ENCODE results near the gene WASF3. TPM values are rescaled to one million over a fixed set of nuclear protein-coding genes. Genes with fewer than 3 reads are reported as not detected.

WASF3 gene
- 9.0 and 14.2 TPM in 2 replicates for total RNA-seq

DNA sequence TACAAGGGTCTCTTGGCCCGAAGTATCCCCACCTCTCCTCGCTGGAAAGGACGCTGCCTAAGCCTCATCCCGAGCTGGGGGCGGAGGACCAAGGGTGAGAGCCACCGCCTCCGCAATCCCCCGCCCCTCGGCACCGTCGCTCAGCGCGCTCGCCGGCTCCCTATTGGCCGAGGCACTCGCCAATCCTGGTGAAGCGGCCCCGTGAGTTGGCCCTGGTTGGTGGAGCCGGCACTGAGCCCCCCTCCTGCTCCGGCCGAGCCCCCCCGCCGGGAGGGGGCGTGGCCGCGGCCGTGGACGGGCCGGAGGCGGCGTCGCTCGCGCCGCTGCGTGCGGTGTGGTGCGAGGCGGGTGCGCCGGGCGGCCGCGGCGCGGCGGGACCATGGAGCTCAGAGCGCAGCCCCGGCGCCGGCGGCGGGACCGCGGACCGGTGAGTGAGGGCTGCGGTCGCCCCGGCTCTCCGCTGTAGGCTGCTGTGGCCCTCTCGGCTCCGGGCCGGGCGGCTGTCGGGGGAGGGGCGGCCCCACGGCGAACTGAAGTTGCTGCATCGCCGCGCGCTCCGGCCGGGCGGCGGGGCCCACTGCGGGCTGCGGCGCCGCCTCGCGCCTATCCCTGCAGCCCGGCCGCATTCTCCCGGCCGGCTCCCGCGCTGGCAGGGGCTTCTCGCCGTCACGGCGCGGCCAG, at the start of gene WASF3:
Gene WASF3 (plus strand): TSS at position 291 of the 681 bp plus-strand sequence. CDS start 84,588 bp downstream, outside the sequence.
- no peak for TF ChIP-seq CTCF (IDR thresholded peaks at IDR 0.05; ENCODE audit: insufficient read depth, low read depth, low read length)

GRCh38 chr13:26508885-26509284, 48.6 kb upstream of the WASF3 start:
- no peak for TF ChIP-seq CTCF (IDR thresholded peaks at IDR 0.05; ENCODE audit: insufficient read depth, low read depth, low read length)
- peak; percentile 85 for DNase-seq (ENCODE audit: low read depth)
- H3K4me3 ChIP-seq (ENCODE audit: low read depth, low read length), result no peak overlapping the region

More for the DNA sequence above, at the start of gene WASF3:
- peak within 1 kb of the TSS; percentile 59 for H3K4me3 ChIP-seq (ENCODE audit: low read depth, low read length)
- DNase-seq (ENCODE audit: low read depth), result peak; percentile 86

GRCh38 chr13:26509491-26509890, 48.0 kb upstream of the WASF3 start:
- no peak overlapping the region for H3K4me3 ChIP-seq (ENCODE audit: low read depth, low read length)
- DNase-seq (ENCODE audit: low read depth), result no peak
- TF ChIP-seq CTCF (IDR thresholded peaks at IDR 0.05; ENCODE audit: insufficient read depth, low read depth, low read length), result no peak

- no peak for DNase-seq (ENCODE audit: low read depth)
- TF ChIP-seq CTCF (IDR thresholded peaks at IDR 0.05; ENCODE audit: insufficient read depth, low read depth, low read length), result no peak
- no peak overlapping the region for H3K4me3 ChIP-seq (ENCODE audit: low read depth, low read length)
These were observed 43.6 kb upstream of the WASF3 start for GRCh38 chr13:26513931-26514330.

DNA sequence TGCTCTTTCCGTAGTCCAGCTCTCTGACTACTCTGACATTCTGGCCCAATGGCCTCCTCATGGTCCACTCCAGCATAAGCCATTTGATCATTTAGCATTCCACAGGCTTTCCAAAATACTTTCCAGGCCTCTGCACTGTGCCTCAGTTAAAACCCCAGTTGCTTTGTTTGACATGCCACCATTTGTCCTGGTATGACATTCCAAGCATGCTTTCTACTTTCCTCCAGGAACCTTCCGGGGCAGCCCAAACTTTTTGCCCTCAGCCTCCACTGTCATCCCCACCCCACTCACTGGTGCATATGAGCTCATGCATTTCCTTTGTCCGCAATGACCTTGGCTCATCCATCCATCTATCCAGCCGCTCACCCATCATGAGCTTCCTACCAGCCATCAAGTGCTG, 41.8 kb upstream of the WASF3 start:
- TF ChIP-seq CTCF (IDR thresholded peaks at IDR 0.05; ENCODE audit: insufficient read depth, low read depth, low read length), result no peak
- no peak overlapping the region for H3K4me3 ChIP-seq (ENCODE audit: low read depth, low read length)
- DNase-seq (ENCODE audit: low read depth), result no peak

GRCh38 chr13:26517936-26518335, 39.5 kb upstream of the WASF3 start:
- DNase-seq (ENCODE audit: low read depth), result no peak
- TF ChIP-seq CTCF (IDR thresholded peaks at IDR 0.05; ENCODE audit: insufficient read depth, low read depth, low read length), result no peak
- no peak overlapping the region for H3K4me3 ChIP-seq (ENCODE audit: low read depth, low read length)

All from fibroblast of villous mesenchyme (primary cell).